ENCODE measurements around the gene CYTH3. TPM values are rescaled to one million over a fixed set of nuclear protein-coding genes. Genes with fewer than 3 reads are reported as not detected.

CYTH3 gene
- total and polyA plus RNA-seq, 2 of the 8 experiments (the other 6 are each of a cell fraction or from before 2014, with no cell fraction given): 10.3 to 11.9 TPM

DNA sequence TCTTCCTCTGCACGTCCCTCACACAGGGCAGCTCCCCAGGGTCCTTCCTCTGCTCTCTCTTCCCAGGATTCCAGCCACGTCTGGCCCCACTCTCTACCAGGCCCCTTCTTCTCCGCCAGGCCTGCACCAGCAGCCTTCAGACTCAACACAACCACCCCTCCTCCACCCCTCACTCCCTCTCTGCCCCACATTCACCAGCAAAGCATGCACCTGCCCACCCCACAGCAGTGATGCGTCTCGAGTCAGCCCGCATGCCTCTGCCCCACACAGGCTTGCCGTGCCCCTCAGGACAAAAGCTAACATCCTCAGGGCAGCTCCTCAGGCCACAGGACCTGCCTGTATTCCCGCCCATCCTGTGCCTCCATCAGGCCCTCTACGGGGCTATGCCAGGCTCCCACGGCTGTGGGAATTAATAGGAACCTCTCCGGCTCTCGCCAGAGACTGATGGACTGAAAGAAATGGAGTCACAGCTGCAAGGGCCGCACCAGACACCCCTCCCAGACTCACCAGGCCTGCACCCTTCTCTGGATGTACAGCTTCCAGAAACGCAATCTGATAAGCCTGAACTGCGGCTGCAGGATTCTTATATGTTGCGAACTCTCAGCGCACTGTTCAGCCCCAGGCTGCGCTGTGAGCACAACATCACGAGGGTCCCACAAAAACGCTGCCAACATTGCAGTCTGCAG is 100.1 kb downstream of the CYTH3 start (continued):
- TF ChIP-seq, protein P1, sequence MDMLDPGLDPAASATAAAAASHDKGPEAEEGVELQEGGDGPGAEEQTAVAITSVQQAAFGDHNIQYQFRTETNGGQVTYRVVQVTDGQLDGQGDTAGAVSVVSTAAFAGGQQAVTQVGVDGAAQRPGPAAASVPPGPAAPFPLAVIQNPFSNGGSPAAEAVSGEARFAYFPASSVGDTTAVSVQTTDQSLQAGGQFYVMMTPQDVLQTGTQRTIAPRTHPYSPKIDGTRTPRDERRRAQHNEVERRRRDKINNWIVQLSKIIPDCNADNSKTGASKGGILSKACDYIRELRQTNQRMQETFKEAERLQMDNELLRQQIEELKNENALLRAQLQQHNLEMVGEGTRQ (IDR thresholded peaks at IDR 0.05; ENCODE audit: low read length): no peak
- TF ChIP-seq HDAC2 (IDR thresholded peaks at IDR 0.05; ENCODE audit: borderline replicate concordance in 1 of 2, low read depth in 2 of 2, low read length in 2 of 2): no peak
- TF ChIP-seq CEBPB (IDR thresholded peaks at IDR 0.05; ENCODE audit: low read depth, low read length): no peak
- TF ChIP-seq SP2 (IDR thresholded peaks at IDR 0.05; ENCODE audit: low read length): no peak
- no peak for TF ChIP-seq SP4 (IDR thresholded peaks at IDR 0.05; ENCODE audit: low read length)
- no peak for TF ChIP-seq TBP (IDR thresholded peaks at IDR 0.05; ENCODE audit: low read depth, low read length)

All from H1 (cell line).